ENCODE data around the gene PLD6. TPM values are rescaled to one million over a fixed set of nuclear protein-coding genes. Genes with fewer than 3 reads are reported as not detected.

The PLD6 gene
- total and polyA plus RNA-seq, 10 of the 15 experiments (the other 5 are each of a cell fraction or from before 2014, with no cell fraction given): 4.7 to 21.4 (median 12.0) TPM

DNA sequence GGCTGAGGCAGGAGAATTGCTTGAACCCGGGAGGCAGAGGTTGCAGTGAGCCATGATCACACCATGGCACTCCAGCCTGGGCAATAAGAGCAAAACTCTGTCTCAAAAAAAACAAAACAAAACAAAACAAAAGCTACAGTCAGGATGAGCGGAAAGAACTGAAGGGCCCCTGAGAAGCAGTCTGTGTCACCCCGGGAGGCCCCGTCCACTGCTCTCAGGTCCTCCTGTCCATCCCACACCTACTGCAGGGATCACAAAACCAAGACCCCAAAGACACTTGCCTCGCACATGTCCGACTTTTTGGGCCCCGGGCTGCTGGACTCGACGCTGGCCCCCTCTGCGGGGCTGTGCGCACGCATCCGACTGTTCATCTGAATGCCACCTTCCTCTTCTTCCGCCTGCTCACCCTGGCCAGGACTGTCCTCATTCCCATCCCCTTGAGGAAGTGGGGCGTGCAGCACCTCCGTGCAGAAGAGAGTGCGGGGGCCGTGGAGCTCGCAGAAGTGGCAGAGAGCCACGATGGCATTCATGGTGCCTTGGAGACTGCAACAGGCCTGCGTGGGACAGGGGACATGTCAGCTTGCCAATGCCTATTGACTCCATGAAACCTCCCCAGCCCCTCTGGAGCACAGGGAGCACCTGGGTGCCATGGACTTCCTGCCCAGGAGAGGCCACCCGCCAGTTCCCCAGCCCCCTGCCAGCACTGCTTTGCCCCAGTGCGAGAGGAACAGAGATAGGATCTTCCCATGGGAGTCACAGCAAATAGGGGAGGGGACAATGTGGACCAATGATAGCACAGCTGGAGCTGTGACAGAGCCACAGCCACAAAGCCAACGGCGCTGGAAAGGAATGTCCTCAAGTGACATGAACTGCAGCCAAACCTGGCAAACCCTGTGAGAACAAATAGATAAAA, 21.7 kb upstream of the PLD6 start:
- FAIRE-seq (no peak), DNase-seq (ENCODE audit: low read depth, low spot score) (no peak), ATAC-seq (no peak)
- H3K36me3 ChIP-seq (ENCODE audit: control insufficient read depth in 2 of 2, insufficient read depth in 2 of 2, low read length in 1 of 2): peaks cover 22 to 29% of the 10 kb centered on the region in 2 experiments
- H3K9me3 ChIP-seq (replicated peaks; ENCODE audit: control insufficient read depth, insufficient read depth, low read length): no peaks in the 10 kb centered on the region
- intact Hi-C loops (cut with micrococcal nuclease; ENCODE audit: unreplicated experiment) (no loop called here), in situ Hi-C loops (cut with MboI) (no loop called here)
- H2AFZ ChIP-seq (ENCODE audit: control insufficient read depth, low read depth, low read length): no peak overlapping the region
- no peak overlapping the region for H3K9ac ChIP-seq (ENCODE audit: control insufficient read depth, insufficient read depth, low read length)
- no peak overlapping the region for H3K4me2 ChIP-seq (ENCODE audit: control insufficient read depth, insufficient read depth)
- ChIA-PET SMC1A (ENCODE audit: uncharacterized antibody, unreplicated experiment) (no interaction called here), POLR2A (no interaction called here), RAD21 (ENCODE audit: unreplicated experiment) (no interaction called here), CTCF (interaction anchor here (0.6 kb wide), 1 partner anchor 342 kb away, joined by 4 read pairs; no protein-coding TSS in a partner anchor)
- H3K4me3 ChIP-seq: no peak overlapping the region
- WGBS (ENCODE audit: insufficient coverage, insufficient replicate concordance, low lambda C conversion rate, missing lambda C conversion rate): 94% methylated on average over 25 of the region's 25 CpGs
- H3K27ac ChIP-seq (ENCODE audit: control insufficient read depth, insufficient read depth): no peak overlapping the region
- H3K79me2 ChIP-seq (ENCODE audit: control insufficient read depth, insufficient read depth, low read length): no peaks in the 10 kb centered on the region
- no peaks in the 10 kb centered on the region for H3K27me3 ChIP-seq (replicated peaks in 1 of 2; ENCODE audit: control insufficient read depth in 2 of 2, insufficient read depth in 2 of 2, low read length in 1 of 2)
- BruUV-seq (replicated peaks): no TSS peak
- no peaks in the 10 kb centered on the region for H3K4me1 ChIP-seq (ENCODE audit: control insufficient read depth, insufficient read depth, low read length)
- no peaks in the 10 kb centered on the region for H4K20me1 ChIP-seq (ENCODE audit: control insufficient read depth, insufficient read depth)
- no peak for TF ChIP-seq NR2C1 (IDR thresholded peaks at IDR 0.05)
- TF ChIP-seq EGR1 (IDR thresholded peaks at IDR 0.05; ENCODE audit: borderline replicate concordance in 1 of 2, low read depth in 2 of 2, low read length in 2 of 2): no peak
- no peak for TF ChIP-seq NBN (IDR thresholded peaks at IDR 0.05)
- TF ChIP-seq, protein P1, sequence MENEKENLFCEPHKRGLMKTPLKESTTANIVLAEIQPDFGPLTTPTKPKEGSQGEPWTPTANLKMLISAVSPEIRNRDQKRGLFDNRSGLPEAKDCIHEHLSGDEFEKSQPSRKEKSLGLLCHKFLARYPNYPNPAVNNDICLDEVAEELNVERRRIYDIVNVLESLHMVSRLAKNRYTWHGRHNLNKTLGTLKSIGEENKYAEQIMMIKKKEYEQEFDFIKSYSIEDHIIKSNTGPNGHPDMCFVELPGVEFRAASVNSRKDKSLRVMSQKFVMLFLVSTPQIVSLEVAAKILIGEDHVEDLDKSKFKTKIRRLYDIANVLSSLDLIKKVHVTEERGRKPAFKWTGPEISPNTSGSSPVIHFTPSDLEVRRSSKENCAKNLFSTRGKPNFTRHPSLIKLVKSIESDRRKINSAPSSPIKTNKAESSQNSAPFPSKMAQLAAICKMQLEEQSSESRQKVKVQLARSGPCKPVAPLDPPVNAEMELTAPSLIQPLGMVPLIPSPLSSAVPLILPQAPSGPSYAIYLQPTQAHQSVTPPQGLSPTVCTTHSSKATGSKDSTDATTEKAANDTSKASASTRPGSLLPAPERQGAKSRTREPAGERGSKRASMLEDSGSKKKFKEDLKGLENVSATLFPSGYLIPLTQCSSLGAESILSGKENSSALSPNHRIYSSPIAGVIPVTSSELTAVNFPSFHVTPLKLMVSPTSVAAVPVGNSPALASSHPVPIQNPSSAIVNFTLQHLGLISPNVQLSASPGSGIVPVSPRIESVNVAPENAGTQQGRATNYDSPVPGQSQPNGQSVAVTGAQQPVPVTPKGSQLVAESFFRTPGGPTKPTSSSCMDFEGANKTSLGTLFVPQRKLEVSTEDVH (IDR thresholded peaks at IDR 0.05; ENCODE audit: low read depth, partially characterized antibody): no peak
- TF ChIP-seq BRCA1 (IDR thresholded peaks at IDR 0.05; ENCODE audit: low read depth, low read length): no peak
- TF ChIP-seq RBBP5 (conservative IDR thresholded peaks at IDR 0.05): no peak
- no peak for TF ChIP-seq GATAD2B (conservative IDR thresholded peaks at IDR 0.05; ENCODE audit: low read depth)
- no peak for TF ChIP-seq TCF7 (IDR thresholded peaks at IDR 0.05; ENCODE audit: borderline replicate concordance)
- TF ChIP-seq ESRRA (IDR thresholded peaks at IDR 0.05; ENCODE audit: low read length): no peak
- TF ChIP-seq ZZZ3 (IDR thresholded peaks at IDR 0.05; ENCODE audit: control insufficient read depth, insufficient read length, low read depth): no peak
- TF ChIP-seq HDAC2 (IDR thresholded peaks at IDR 0.05): no peak
- TF ChIP-seq E2F4 (IDR thresholded peaks at IDR 0.05; ENCODE audit: low read depth, low read length): no peak
- TF ChIP-seq BCL11A (IDR thresholded peaks at IDR 0.05; ENCODE audit: low read depth, low read length): no peak
- no peak for TF ChIP-seq ZNF384 (IDR thresholded peaks at IDR 0.05; ENCODE audit: borderline replicate concordance, low read depth, low read length)
- TF ChIP-seq SREBF1 (IDR thresholded peaks at IDR 0.05; ENCODE audit: low read length): no peak
- TF ChIP-seq MEF2A (IDR thresholded peaks at IDR 0.05; ENCODE audit: insufficient read depth, low read depth, low read length): no peak
- no peak for TF ChIP-seq ETV6 (conservative IDR thresholded peaks at IDR 0.05 in 1 of 2, IDR thresholded peaks at IDR 0.05 in 1 of 2; ENCODE audit: borderline replicate concordance in 1 of 2, low read depth in 1 of 2)

All from GM12878 (cell line).